HEK293T (cell line): ENCODE results near the gene ZNF613.

Source experiments
- BHLHE40 ChIP-seq: fragments of 450-650 bp; IDR thresholded peaks from 2 replicates; pipeline ENCODE4 v1.6.1; 2016; ENCODE audit warnings: mild to moderate bottlenecking, moderate library complexity, borderline replicate concordance
- CTBP1 ChIP-seq: fragments of 450-650 bp; IDR thresholded peaks from 2 replicates; pipeline ENCODE4 v1.6.1; 2016; ENCODE audit warnings: borderline replicate concordance
- ELF4 ChIP-seq: fragments of 450-650 bp; IDR thresholded peaks from 2 replicates; pipeline ENCODE4 v1.6.1; 2017; ENCODE audit warnings: antibody characterized with exemption
- FOXK2 ChIP-seq: fragments of 450-650 bp; IDR thresholded peaks from 2 replicates; pipeline ENCODE4 v1.6.1; 2016; ENCODE audit warnings: mild to moderate bottlenecking
- TARDBP ChIP-seq: fragments of 450-650 bp; IDR thresholded peaks from 2 replicates; pipeline ENCODE4 v1.6.1; 2016

GRCh38 chr19:51944798-51945552 lies 17.7 kb downstream of the ZNF613 start:
- no peak for TF ChIP-seq ELF4
- no peak for TF ChIP-seq BHLHE40
- TF ChIP-seq TARDBP: no peak
- no peak for TF ChIP-seq FOXK2
- no peak for TF ChIP-seq CTBP1
